HepG2 (cell line): Measurements from ENCODE around the gene ARG1. TPM values are rescaled to one million over a fixed set of nuclear protein-coding genes. Genes with fewer than 3 reads are reported as not detected.
A peak's percentile ranks its signal among the peaks of the same experiment; 100 is the strongest.

Source experiments
- ARHGAP35 ChIP-seq: sonication (generic); formaldehyde crosslinking; IDR thresholded peaks from 2 replicates; pipeline ENCODE4 v1.9.0; 2022; ENCODE audit warnings: mild to moderate bottlenecking, inconsistent platforms, moderate library complexity, missing genetic modification reagents, borderline replicate concordance
- FOXA1 ChIP-seq, 2 experiments: fragments of 450-650 bp in 1 of 2; sonication (generic) in 1 of 2; formaldehyde crosslinking in 1 of 2; IDR thresholded peaks; 2 replicates each; pipeline versions ENCODE4 v1.4.0 to v1.6.1; 2016 to 2020; ENCODE audit warnings: missing genetic modification reagents in 1 of 2
- FUBP1 ChIP-seq: sonication (generic); formaldehyde crosslinking; IDR thresholded peaks from 2 replicates; pipeline ENCODE4 v1.5.1; 2020; ENCODE audit warnings: missing genetic modification reagents, mild to moderate bottlenecking, borderline replicate concordance
- HNRNPUL1 ChIP-seq: fragments of 200-400 bp; formaldehyde crosslinking; IDR thresholded peaks from 2 replicates; pipeline ENCODE4 v1.6.1; 2017; ENCODE audit warnings: low read depth, mild to moderate bottlenecking, low read length, moderate library complexity
- IKZF5 ChIP-seq: IDR thresholded peaks from 2 replicates; pipeline ENCODE4 v1.6.1; 2018; ENCODE audit warnings: missing genetic modification reagents, mild to moderate bottlenecking, missing compliant biosample characterization
- KLF16 ChIP-seq, 2 experiments: sonication (generic) in 1 of 2; formaldehyde crosslinking in 1 of 2; IDR thresholded peaks; 2 replicates each; pipeline versions ENCODE4 v1.6.1 to v1.8.0; 2016 to 2023; ENCODE audit warnings: missing genetic modification reagents in 2 of 2, missing compliant biosample characterization in 1 of 2
- ZKSCAN5 ChIP-seq: sonication (generic); formaldehyde crosslinking; IDR thresholded peaks from 2 replicates; pipeline ENCODE4 v1.5.1; 2020; ENCODE audit warnings: mild to moderate bottlenecking, missing genetic modification reagents
- ZNF329 ChIP-seq: sonication (generic); formaldehyde crosslinking; IDR thresholded peaks from 2 replicates; pipeline ENCODE4 v1.9.0; 2021; ENCODE audit warnings: low read depth, mild to moderate bottlenecking, missing genetic modification reagents
- ZSCAN9 ChIP-seq: IDR thresholded peaks from 2 replicates; pipeline ENCODE4 v1.6.1; 2016; ENCODE audit warnings: borderline replicate concordance
- polyA plus RNA-seq, 8 experiments: library from polyadenylated mRNA; depleted of rRNA in 3 of 8; stranded (reverse) in 7 of 8; unstranded in 1 of 8; fragments of >200 nt; fragmentation: Illumina TruSeq in 4 of 8; extraction: Trizol in 4 of 8; gene quantifications; 2 replicates each; pipeline versions ENCODE4 v1.2.1 to v1.2.3, GENCODE V29; 2011 to 2016; ENCODE audit warnings: low read depth in 4 of 8, missing spikeins in 1 of 8, mixed read lengths in 1 of 8; ENCODE audit not compliant: insufficient read depth in 1 of 8
- total RNA-seq, 5 experiments: library from RNA; depleted of rRNA; stranded (reverse); fragments of >200 nt; fragmentation: Illumina TruSeq; extraction: Trizol; gene quantifications; 2 replicates each; pipeline ENCODE4 v1.2.3, GENCODE V29; 2016; ENCODE audit warnings: low read depth in 1 of 5
- TF ChIP-seq, protein P1 (sequence below): sonication (generic); formaldehyde crosslinking; IDR thresholded peaks from 2 replicates; pipeline ENCODE4 v1.8.0; 2022; ENCODE audit warnings: mild to moderate bottlenecking, missing genetic modification reagents, moderate library complexity
- TF ChIP-seq, protein P2 (sequence below): sonication (generic); formaldehyde crosslinking; IDR thresholded peaks from 2 replicates; pipeline ENCODE4 v1.4.0; 2020; ENCODE audit warnings: mild to moderate bottlenecking, missing genetic modification reagents
- TF ChIP-seq, protein P3 (sequence below): sonication (generic); formaldehyde crosslinking; IDR thresholded peaks from 2 replicates; pipeline ENCODE4 v1.4.0; 2020; ENCODE audit warnings: missing genetic modification reagents, mild to moderate bottlenecking, borderline replicate concordance

The ARG1 gene
- total and polyA plus RNA-seq, 2 of the 13 experiments (the other 11 are each of a cell fraction or from before 2014, with no cell fraction given) = 2.2 to 11.2 TPM

DNA sequence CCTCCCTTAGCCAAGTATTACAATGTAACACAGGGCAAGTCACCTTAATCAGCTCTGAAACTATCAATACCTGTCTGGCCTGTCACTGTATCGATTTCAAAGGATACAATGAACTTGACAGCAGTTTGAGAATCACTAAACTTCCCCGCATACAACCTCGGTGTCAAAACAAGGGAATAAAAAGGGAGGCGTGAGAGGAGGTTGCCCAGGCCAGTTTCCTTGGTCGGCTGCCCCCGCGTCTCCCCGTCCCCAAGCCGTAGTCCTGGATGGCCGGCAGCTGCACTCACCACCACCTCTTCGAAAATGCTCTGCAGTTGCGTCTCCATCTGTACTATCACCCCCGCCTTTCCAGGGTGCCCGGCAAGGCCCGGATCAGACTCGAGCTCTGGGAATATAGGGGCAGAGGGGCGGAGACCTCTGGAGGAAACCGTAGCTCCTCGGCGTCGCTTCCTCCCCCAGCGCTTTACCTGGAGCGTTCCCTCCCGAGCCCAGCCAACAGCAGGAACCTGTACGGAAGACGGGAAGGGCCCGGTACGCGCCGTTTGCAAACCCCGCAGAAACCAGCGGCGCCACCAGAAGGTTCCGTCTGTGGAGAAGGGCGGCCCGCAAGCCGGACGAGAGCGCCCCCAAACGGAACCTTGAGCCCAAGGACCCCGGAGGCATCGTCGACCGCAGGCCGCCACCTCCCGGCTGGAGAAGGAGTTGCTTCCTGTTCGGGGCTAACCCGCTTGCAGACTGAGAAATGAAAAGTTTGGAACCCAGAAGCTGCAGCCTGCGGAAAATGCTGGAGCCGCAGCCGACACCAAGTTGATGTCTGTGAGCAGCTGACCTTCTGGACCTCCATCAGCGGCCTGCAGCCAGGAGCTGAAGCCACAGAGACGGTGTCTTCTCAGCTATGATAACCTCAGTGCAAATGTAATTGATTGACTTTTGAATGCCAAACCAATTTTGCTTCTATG lies 55.0 kb downstream of the ARG1 start, which contains the start of gene MED23 (continued):
- TF ChIP-seq, protein P1, sequence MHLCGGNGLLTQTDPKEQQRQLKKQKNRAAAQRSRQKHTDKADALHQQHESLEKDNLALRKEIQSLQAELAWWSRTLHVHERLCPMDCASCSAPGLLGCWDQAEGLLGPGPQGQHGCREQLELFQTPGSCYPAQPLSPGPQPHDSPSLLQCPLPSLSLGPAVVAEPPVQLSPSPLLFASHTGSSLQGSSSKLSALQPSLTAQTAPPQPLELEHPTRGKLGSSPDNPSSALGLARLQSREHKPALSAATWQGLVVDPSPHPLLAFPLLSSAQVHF (CRISPR knock-in tag) = peak; percentile 87; the same call in 1 of the 2 replicates
- TF ChIP-seq FOXA1 (IDR thresholded peaks at IDR 0.05) = no peak
- TF ChIP-seq FOXA1 (CRISPR knock-in tag; IDR thresholded peaks at IDR 0.05) = peak; percentile 76
- TF ChIP-seq, protein P2, sequence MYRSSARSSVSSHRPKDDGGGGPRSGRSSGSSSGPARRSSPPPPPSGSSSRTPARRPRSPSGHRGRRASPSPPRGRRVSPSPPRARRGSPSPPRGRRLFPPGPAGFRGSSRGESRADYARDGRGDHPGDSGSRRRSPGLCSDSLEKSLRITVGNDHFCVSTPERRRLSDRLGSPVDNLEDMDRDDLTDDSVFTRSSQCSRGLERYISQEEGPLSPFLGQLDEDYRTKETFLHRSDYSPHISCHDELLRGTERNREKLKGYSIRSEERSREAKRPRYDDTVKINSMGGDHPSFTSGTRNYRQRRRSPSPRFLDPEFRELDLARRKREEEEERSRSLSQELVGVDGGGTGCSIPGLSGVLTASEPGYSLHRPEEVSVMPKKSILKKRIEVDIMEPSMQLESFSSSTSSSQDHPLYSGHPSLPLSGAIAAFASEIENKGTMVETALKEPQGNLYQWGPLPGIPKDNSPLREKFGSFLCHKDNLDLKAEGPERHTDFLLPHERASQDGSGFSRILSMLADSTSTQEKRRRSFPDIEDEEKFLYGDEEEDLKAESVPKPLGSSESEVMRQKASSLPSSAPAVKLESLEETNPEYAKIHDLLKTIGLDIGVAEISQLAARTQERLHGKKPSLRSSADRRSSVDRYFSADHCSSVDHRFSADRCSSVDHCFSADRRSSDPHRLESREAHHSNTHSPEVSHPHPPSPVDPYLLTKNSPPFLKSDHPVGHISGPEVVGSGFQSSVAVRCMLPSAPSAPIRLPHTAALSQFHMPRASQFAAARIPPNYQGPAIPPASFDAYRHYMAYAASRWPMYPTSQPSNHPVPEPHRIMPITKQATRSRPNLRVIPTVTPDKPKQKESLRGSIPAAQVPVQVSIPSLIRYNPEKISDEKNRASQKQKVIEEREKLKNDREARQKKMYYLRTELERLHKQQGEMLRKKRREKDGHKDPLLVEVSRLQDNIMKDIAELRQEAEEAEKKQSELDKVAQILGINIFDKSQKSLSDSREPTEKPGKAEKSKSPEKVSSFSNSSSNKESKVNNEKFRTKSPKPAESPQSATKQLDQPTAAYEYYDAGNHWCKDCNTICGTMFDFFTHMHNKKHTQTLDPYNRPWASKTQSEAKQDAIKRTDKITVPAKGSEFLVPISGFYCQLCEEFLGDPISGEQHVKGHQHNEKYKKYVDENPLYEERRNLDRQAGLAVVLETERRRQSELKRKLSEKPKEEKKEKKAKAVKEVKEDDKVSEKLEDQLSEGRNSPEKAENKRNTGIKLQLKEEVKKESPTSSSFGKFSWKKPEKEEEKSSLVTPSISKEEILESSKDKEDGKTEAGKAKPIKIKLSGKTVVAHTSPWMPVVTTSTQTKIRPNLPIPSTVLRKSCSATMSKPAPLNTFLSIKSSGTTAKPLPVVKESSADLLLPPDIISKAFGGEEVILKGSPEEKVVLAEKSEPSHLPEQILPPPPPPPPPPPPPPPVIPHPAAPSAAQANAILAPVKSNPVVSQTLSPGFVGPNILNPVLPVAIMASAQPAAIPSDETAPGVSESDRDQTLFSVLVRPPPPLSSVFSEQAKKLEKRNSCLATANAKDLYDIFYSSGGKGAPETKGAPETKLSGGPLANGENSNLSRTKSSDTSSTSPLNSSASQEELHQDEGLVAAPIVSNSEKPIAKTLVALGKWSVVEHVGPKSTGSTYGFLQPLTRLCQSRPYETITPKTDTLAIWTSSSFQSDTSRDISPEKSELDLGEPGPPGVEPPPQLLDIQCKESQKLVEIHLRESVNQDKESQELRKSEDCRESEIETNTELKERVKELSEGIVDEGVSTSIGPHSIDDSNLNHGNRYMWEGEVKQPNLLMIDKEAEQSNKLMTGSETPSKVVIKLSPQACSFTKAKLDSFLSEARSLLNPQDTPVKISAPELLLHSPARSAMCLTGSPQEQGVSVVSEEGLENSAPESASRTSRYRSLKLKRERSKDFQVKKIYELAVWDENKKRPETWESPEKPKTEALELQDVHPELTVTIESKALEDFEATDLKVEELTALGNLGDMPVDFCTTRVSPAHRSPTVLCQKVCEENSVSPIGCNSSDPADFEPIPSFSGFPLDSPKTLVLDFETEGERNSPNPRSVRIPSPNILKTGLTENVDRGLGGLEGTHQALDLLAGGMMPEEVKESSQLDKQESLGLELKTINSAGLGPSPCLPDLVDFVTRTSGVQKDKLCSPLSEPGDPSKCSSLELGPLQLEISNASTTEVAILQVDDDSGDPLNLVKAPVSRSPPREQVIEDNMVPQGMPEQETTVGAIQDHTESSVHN (CRISPR knock-in tag) = peak; percentile 96
- TF ChIP-seq KLF16 (CRISPR knock-in tag; IDR thresholded peaks at IDR 0.05) = peak in 1 of 2 experiments; percentile 100; a peak in 2 of 4 replicates
- peak; percentile 98; the same call in 1 of the 2 replicates for TF ChIP-seq FUBP1 (CRISPR knock-in tag)
- peak; percentile 77; the same call in 1 of the 2 replicates for TF ChIP-seq ZKSCAN5 (CRISPR knock-in tag)
- TF ChIP-seq ZSCAN9 = peak; percentile 98; the same call in 1 of the 2 replicates
- TF ChIP-seq, protein P3, sequence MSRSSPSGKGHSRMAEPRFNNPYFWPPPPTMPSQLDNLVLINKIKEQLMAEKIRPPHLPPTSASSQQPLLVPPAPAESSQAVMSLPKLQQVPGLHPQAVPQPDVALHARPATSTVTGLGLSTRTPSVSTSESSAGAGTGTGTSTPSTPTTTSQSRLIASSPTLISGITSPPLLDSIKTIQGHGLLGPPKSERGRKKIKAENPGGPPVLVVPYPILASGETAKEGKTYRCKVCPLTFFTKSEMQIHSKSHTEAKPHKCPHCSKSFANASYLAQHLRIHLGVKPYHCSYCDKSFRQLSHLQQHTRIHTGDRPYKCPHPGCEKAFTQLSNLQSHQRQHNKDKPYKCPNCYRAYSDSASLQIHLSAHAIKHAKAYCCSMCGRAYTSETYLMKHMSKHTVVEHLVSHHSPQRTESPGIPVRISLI (CRISPR knock-in tag) = peak; percentile 80
- peak; percentile 100 for TF ChIP-seq IKZF5 (CRISPR knock-in tag)
- peak; percentile 73; the same call in 1 of the 2 replicates for TF ChIP-seq HNRNPUL1
- peak; percentile 90; the same call in 1 of the 2 replicates for TF ChIP-seq ZNF329 (CRISPR knock-in tag)
- TF ChIP-seq ARHGAP35 (CRISPR knock-in tag) = peak; percentile 99
